Adrenal gland (tissue), 19 donors: Measurements from ENCODE around the gene ZNF628. TPM values are rescaled to one million over a fixed set of nuclear protein-coding genes. Genes with fewer than 3 reads are reported as not detected.

ENCODE experiments used
- DNase-seq, 7 donors: peaks; one replicate each; pipeline ENCODE4 v3.0.0-alpha.2; 2019 to 2020
- H3K27ac ChIP-seq, 5 donors: fragments of 200-600 bp; sonication (generic) in 4 of 5; 1 replicate in 3 of 5; 2 replicates in 2 of 5; pipeline versions ENCODE4 v1.5.1 to v1.8.0; 2016 to 2020; ENCODE audit warnings: mild to moderate bottlenecking in 1 of 5
- H3K27me3 ChIP-seq: fragments of 200-600 bp; 2 replicates; pipeline ENCODE4 v1.8.0; 2021
- H3K36me3 ChIP-seq, 2 donors: fragments of 200-600 bp; replicated peaks in 1 of 2; 1 replicate in 1 of 2; 2 replicates in 1 of 2; pipeline versions ENCODE4 v1.5.1 to v1.8.0; 2018 to 2022
- H3K4me1 ChIP-seq, 2 donors: fragments of 200-600 bp; replicated peaks in 1 of 2; 1 replicate in 1 of 2; 2 replicates in 1 of 2; pipeline versions ENCODE4 v1.5.1 to v1.8.0; 2018 to 2021
- H3K4me3 ChIP-seq, 4 donors: fragments of 200-600 bp; sonication (generic) in 3 of 4; one replicate each; pipeline ENCODE4 v1.5.1; 2016 to 2018
- H3K9me3 ChIP-seq, 3 donors: fragments of 200-600 bp; sonication (generic) in 1 of 3; replicated peaks in 1 of 3; 1 replicate in 2 of 3; 2 replicates in 1 of 3; pipeline versions ENCODE4 v1.5.1 to v1.8.0; 2016 to 2021
- CTCF ChIP-seq, 6 experiments: fragments of 450-650 bp in 4 of 6; fragments of 200-600 bp in 2 of 6; sonication (generic) in 1 of 6; IDR thresholded peaks; 1 replicate in 5 of 6; 2 replicates in 1 of 6; pipeline versions ENCODE4 v1.5.1 to v1.8.0; 2016 to 2021; ENCODE audit warnings: antibody characterized with exemption in 6 of 6, mild to moderate bottlenecking in 2 of 6, moderate library complexity in 1 of 6
- POLR2A ChIP-seq, 2 donors: fragments of 450-650 bp; IDR thresholded peaks; one replicate each; pipeline ENCODE4 v1.6.1; 2017; ENCODE audit warnings: antibody characterized with exemption in 2 of 2, mild to moderate bottlenecking in 2 of 2, moderate library complexity in 1 of 2
- WGBS, 4 donors: extraction: QIAGEN DNeasy Blood & Tissue Kit in 2 of 4; methylation state at CpG; one replicate each; pipeline versions ENCODE4 v1.1.5 to v1.1.7; 2013 to 2017; 5-methylcytosine and 5-hydroxymethylcytosine counted together
- intact Hi-C, 2 donors: fragments of 100-400 bp; cut with DNase I; formaldehyde crosslinking; loops; one replicate each; pipeline versions ENCODE4 v1.14.1 to v1.15.0; 2022 to 2023
- long read RNA-seq, 10 donors: library from polyadenylated mRNA in 3 of 10; unstranded in 2 of 10; stranded (forward) in 1 of 10; transcript quantifications; one replicate each; pipeline ENCODE4 v2.0.0 and lab custom pipeline, GENCODE V29; 2021 to 2026
- polyA plus RNA-seq, 3 donors: library from polyadenylated mRNA; stranded (reverse); fragments of 200-250 nt in 2 of 3; fragments of 350-450 nt in 1 of 3; fragmentation: Illumina TruSeq in 1 of 3; extraction: RNeasy Lipid Tissue Mini Kit (QIAGEN cat#74804) in 1 of 3; gene quantifications; one replicate each; pipeline ENCODE4 v1.2.3, GENCODE V29; 2013 to 2014
- total RNA-seq, 9 donors: library from RNA; depleted of rRNA in 4 of 9; stranded (reverse); fragments of >200 nt in 4 of 9; fragments of 120-200 nt in 1 of 9; fragmentation: NEBNext Ultra II Directional in 1 of 9; extraction: Animal tissue kit (Norgen Biotek cat#: 25700) in 1 of 9; gene quantifications; one replicate each; pipeline versions ENCODE4 v1.1.0 to v1.2.4, GENCODE V29; 2013 to 2023
- donor health status: healthy with polysubstance abuse.
- donor health status: Bipolar disorder and iron deficiency.
- donor health status: DM: yes; HTN: yes; CAD: no.
- donor health status: DM: no; HTN: no; CAD: no.
- donor health status: DM: no; HTN: no; CAD: no.
- donor health status: DM: yes; HTN: yes; CAD: no.

ZNF628 gene
- total RNA-seq (10 to 100 TPM in 3 of 9 donors, 1 to 10 TPM in 5, under 1 TPM in 1; 0.83 to 27.9 (median 8.7) TPM), polyA plus RNA-seq (10 to 100 TPM in 1 of 3 donors, 1 to 10 TPM in 1, under 1 TPM in 1; 0.04 to 17.5 (median 3.7) TPM)
- long read RNA-seq, donor 1, partial matches to known transcripts: 0 of 4 reads
- long read RNA-seq, donor 1, other reads (novel, unspliced or antisense): 0 of 4 reads
- long read RNA-seq, donor 2, partial matches to known transcripts: 0 of 3 reads
- long read RNA-seq, donor 2, other reads (novel, unspliced or antisense): 0 of 3 reads
- long read RNA-seq, donor 3: 0 reads
- long read RNA-seq, donor 4: 0 reads
- long read RNA-seq, donor 5, partial matches to known transcripts: 0 of 5 reads
- long read RNA-seq, donor 5, other reads (novel, unspliced or antisense): 0 of 5 reads
- long read RNA-seq, donor 6: 0 reads
- long read RNA-seq, donor 7, partial matches to known transcripts: 0 of 2 reads
- long read RNA-seq, donor 7, other reads (novel, unspliced or antisense): 0 of 2 reads
- long read RNA-seq, donor 8, transcript ZNF628-201 (1 exons, 3,177 nt): major isoform, 5 of 8 reads
- long read RNA-seq, donor 8, partial matches to known transcripts: 0 of 8 reads
- long read RNA-seq, donor 8, other reads (novel, unspliced or antisense): 0 of 8 reads
- long read RNA-seq, donor 9, transcript ZNF628-201 (1 exons, 3,177 nt): major isoform, 6 of 7 reads
- long read RNA-seq, donor 9, partial matches to known transcripts: 0 of 7 reads
- long read RNA-seq, donor 9, other reads (novel, unspliced or antisense): 0 of 7 reads
- long read RNA-seq, donor 10, partial matches to known transcripts: 0 of 6 reads
- long read RNA-seq, donor 10, other reads (novel, unspliced or antisense): 0 of 6 reads

GRCh38 chr19:55476100-55476775 lies at the start of gene ZNF628:
ZNF628 (plus strand) TSS chr19:55476617; CDS start chr19:55479911, 3,294 bp downstream.
- no peaks in the 10 kb centered on the region for H3K36me3 ChIP-seq
- H3K9me3 ChIP-seq: no peaks in the 10 kb centered on the region
- intact Hi-C loops: no loop called here
- 0 to 4% (median 1%) methylated on average over 15 to 61 of the region's 61 CpGs for WGBS, 4 donors
- peak within 1 kb of the TSS; percentile 69 to 97 (median 87) for H3K27ac ChIP-seq
- H3K4me1 ChIP-seq: peaks cover 5 to 23% of the 10 kb centered on the region in 2 donors
- TF ChIP-seq CTCF (IDR thresholded peaks at IDR 0.05): no peak
- TF ChIP-seq POLR2A (IDR thresholded peaks at IDR 0.05): peak; percentile 89 to 92
- no peaks in the 10 kb centered on the region for H3K27me3 ChIP-seq
- H3K4me3 ChIP-seq: peak within 1 kb of the TSS in 3 of 4 donors; percentile 41 to 64 (median 54)
- peak; percentile 98 to 99 (median 99) for DNase-seq

GRCh38 chr19:55431183-55431582 lies 45.2 kb upstream of the ZNF628 start:
- H3K36me3 ChIP-seq: no peaks in the 10 kb centered on the region
- H3K4me3 ChIP-seq: no peak overlapping the region
- TF ChIP-seq CTCF (IDR thresholded peaks at IDR 0.05): no peak
- intact Hi-C loops: no loop called here
- no peaks in the 10 kb centered on the region for H3K9me3 ChIP-seq
- H3K27me3 ChIP-seq: peaks cover 31% of the 10 kb centered on the region
- H3K4me1 ChIP-seq: no peaks in the 10 kb centered on the region
- no peak for DNase-seq
- WGBS, 4 donors: 89 to 100% (median 95%) methylated on average over 1 of the region's 1 CpG
- no peak overlapping the region for H3K27ac ChIP-seq

GRCh38 chr19:55432241-55432959 lies 44.0 kb upstream of the ZNF628 start:
- Histone ChIP-seq H3K9me3 (no peaks in the 10 kb centered on the region), H3K4me3 (no peak overlapping the region), H3K27ac (no peak overlapping the region), H3K4me1 (no peaks in the 10 kb centered on the region), H3K36me3 (no peaks in the 10 kb centered on the region), H3K27me3 (peaks cover 31% of the 10 kb centered on the region)
- no peak for TF ChIP-seq CTCF (IDR thresholded peaks at IDR 0.05)
- no peak for DNase-seq
- WGBS, 4 donors: 82 to 92% (median 87%) methylated on average over 10 to 14 of the region's 14 CpGs
- intact Hi-C loops: no loop called here
